Smooth muscle cell (in vitro differentiated cells): Measurements from ENCODE around the gene SLC7A9. TPM values are rescaled to one million over a fixed set of nuclear protein-coding genes. Genes with fewer than 3 reads are reported as not detected.

Source experiments
- DNase-seq: peaks from one replicate; lab custom pipeline; 2025; ENCODE audit not compliant: unreplicated experiment; lab: John Stamatoyannopoulos, UW
- H2AFZ ChIP-seq: fragments of 200-600 bp; sonication (generic); 2 replicates; pipeline ENCODE4 v1.6.0; 2016; ENCODE audit warnings: antibody characterized with exemption, low read depth, mild to moderate bottlenecking
- H3F3A ChIP-seq: fragments of 200-600 bp; sonication (generic); 2 replicates; pipeline ENCODE4 v1.6.0; 2017; ENCODE audit warnings: antibody characterized with exemption, low read depth
- H3K27ac ChIP-seq: fragments of 200-600 bp; sonication (generic); 2 replicates; pipeline ENCODE4 v1.5.1; 2016; ENCODE audit warnings: low read depth, mild to moderate bottlenecking
- H3K27me3 ChIP-seq: fragments of 200-600 bp; sonication (generic); 2 replicates; pipeline ENCODE4 v1.6.1; 2016; ENCODE audit warnings: low read depth, mild to moderate bottlenecking
- H3K36me3 ChIP-seq: fragments of 200-600 bp; sonication (generic); 2 replicates; pipeline ENCODE4 v1.5.1; 2016; ENCODE audit warnings: low read depth
- H3K4me1 ChIP-seq: fragments of 200-600 bp; sonication (generic); 2 replicates; pipeline ENCODE4 v1.5.1; 2016; ENCODE audit warnings: low read depth
- H3K4me2 ChIP-seq: fragments of 200-600 bp; sonication (generic); 2 replicates; pipeline ENCODE4 v1.6.0; 2016; ENCODE audit warnings: mild to moderate bottlenecking
- H3K4me3 ChIP-seq: fragments of 200-600 bp; sonication (generic); 2 replicates; pipeline ENCODE4 v1.5.1; 2016; ENCODE audit warnings: mild to moderate bottlenecking
- H3K79me2 ChIP-seq: fragments of 200-600 bp; sonication (generic); 2 replicates; pipeline ENCODE4 v1.6.0; 2016; ENCODE audit warnings: low read depth, mild to moderate bottlenecking
- H3K9ac ChIP-seq: fragments of 200-600 bp; sonication (generic); 2 replicates; pipeline ENCODE4 v1.6.0; 2016; ENCODE audit warnings: low read depth
- H3K9me3 ChIP-seq: fragments of 200-600 bp; sonication (generic); replicated peaks from 2 replicates; pipeline ENCODE4 v1.5.1; 2016; ENCODE audit warnings: low read depth
- H4K20me1 ChIP-seq: fragments of 200-600 bp; sonication (generic); 2 replicates; pipeline ENCODE4 v1.6.0; 2016; ENCODE audit warnings: low read depth
- WGBS: methylation state at CpG from one replicate; pipeline ENCODE4 v1.1.7; 2016; ENCODE audit warnings: low lambda C conversion rate; 5-methylcytosine and 5-hydroxymethylcytosine counted together
- polyA plus RNA-seq: library from polyadenylated mRNA; unstranded; fragments of >200 nt; fragmentation: Nextera tagmentation; extraction: Ambion mirVana; gene quantifications from 2 replicates; pipeline ENCODE4 v1.2.1, GENCODE V29; 2016
- total RNA-seq: library from RNA; depleted of rRNA; stranded (reverse); fragments of >200 nt; gene quantifications from 2 replicates; pipeline ENCODE4 v1.2.3, GENCODE V29; 2014
- TF ChIP-seq, protein P1 (sequence below): fragments of 200-600 bp; sonication (generic); IDR thresholded peaks from 2 replicates; pipeline ENCODE4 v1.5.1; 2017; ENCODE audit warnings: borderline replicate concordance, mild to moderate bottlenecking, antibody characterized with exemption; ENCODE audit not compliant: insufficient read depth, poor library complexity, severe bottlenecking

Gene SLC7A9
- total and polyA plus RNA-seq, 2 experiments from 2014 or later = 0.21 TPM; not detected in 1

DNA sequence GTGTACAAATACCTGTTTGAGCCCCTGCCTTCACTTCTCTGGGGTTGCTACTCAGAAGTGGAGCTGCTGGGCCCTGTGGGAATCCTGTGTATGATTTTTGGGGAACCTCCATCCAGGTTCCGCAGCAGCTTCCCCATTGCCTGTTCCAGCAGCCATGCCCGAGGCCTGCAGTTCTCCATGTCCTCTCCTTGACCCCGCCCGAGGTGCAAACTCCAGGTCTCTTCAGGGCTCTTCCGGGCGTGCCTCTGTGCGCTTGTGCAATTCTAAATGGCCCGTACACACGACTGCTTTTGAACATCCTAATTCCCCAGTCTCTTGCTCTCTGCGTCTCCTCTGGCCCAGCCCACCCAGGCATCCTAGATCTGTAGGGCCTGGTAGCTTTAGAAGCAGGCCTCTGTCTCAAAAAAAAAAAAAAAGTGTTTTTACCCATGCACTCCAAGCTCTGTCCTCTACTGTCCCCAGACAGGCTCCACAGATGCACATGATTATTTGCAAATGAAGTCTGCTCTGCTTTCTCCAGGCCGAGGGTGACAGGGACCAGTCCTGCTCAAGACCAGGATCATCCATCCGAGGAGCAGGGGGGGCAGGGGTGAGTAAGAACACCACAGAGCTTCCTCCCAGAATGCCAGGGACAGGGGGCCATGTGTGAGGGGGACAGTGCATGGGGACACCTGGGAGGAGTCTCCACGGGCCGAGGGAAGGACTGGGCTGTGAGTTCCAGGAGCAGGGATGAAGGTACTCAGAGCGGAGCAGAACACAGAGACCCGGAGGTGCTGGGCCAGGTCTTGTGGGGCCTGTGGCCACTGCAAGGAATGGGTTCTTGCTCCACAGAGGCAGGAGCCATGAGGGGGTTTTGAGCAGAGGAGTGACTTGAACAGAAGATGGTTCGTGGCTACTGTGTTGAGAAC is 51.7 kb downstream of the SLC7A9 start:
- H3K4me1 ChIP-seq = no peaks in the 10 kb centered on the region
- H3K79me2 ChIP-seq = no peaks in the 10 kb centered on the region
- no peak for DNase-seq
- H3K4me3 ChIP-seq = no peak overlapping the region
- no peaks in the 10 kb centered on the region for H3K27me3 ChIP-seq
- H3K9ac ChIP-seq = no peak overlapping the region
- H3K9me3 ChIP-seq = no peaks in the 10 kb centered on the region
- WGBS = 88% methylated on average over 17 of the region's 17 CpGs
- H3F3A ChIP-seq = no peaks in the 10 kb centered on the region
- no peak overlapping the region for H2AFZ ChIP-seq
- no peak overlapping the region for H3K27ac ChIP-seq
- H3K4me2 ChIP-seq = no peak overlapping the region
- H4K20me1 ChIP-seq = no peaks in the 10 kb centered on the region
- H3K36me3 ChIP-seq = no peaks in the 10 kb centered on the region
- TF ChIP-seq, protein P1, sequence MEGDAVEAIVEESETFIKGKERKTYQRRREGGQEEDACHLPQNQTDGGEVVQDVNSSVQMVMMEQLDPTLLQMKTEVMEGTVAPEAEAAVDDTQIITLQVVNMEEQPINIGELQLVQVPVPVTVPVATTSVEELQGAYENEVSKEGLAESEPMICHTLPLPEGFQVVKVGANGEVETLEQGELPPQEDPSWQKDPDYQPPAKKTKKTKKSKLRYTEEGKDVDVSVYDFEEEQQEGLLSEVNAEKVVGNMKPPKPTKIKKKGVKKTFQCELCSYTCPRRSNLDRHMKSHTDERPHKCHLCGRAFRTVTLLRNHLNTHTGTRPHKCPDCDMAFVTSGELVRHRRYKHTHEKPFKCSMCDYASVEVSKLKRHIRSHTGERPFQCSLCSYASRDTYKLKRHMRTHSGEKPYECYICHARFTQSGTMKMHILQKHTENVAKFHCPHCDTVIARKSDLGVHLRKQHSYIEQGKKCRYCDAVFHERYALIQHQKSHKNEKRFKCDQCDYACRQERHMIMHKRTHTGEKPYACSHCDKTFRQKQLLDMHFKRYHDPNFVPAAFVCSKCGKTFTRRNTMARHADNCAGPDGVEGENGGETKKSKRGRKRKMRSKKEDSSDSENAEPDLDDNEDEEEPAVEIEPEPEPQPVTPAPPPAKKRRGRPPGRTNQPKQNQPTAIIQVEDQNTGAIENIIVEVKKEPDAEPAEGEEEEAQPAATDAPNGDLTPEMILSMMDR = no peak

DNA sequence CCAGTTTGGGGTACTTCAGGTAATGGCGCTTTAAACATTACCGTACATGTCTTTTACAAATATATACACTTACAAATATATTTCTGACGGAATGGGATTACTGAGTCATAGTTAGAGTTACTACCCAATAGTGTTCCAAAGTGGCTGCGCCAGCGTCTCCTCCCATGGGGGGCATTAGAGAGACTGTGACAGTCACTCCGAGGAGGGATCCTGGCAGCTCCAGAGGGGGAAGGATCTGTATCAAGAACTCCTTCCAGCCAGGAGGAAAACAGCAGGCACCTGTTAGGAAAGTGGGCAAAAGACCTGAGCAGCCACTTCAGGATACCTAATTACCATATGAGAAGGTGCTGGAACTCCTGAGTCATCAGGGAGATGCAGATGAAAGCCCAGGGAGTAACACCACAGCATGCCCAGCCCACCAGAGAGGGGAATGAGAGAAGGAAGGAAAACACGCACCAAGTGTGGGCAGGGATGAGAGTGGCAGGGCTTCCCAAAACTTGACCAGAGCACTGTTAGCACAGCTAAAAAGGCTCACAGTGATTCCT is 52.9 kb downstream of the SLC7A9 start:
- Histone ChIP-seq H2AFZ (no peak overlapping the region), H3K9me3 (no peaks in the 10 kb centered on the region), H3K27me3 (no peaks in the 10 kb centered on the region), H3K27ac (no peak overlapping the region), H3K9ac (no peak overlapping the region), H3K36me3 (no peaks in the 10 kb centered on the region), H3K79me2 (no peaks in the 10 kb centered on the region), H3K4me3 (no peak overlapping the region), H3K4me2 (no peak overlapping the region), H3K4me1 (no peaks in the 10 kb centered on the region), H3F3A (no peaks in the 10 kb centered on the region), H4K20me1 (no peaks in the 10 kb centered on the region)
- WGBS = 60% methylated on average over 7 of the region's 7 CpGs
- no peak for DNase-seq
- TF ChIP-seq, protein P1 = no peak

DNA sequence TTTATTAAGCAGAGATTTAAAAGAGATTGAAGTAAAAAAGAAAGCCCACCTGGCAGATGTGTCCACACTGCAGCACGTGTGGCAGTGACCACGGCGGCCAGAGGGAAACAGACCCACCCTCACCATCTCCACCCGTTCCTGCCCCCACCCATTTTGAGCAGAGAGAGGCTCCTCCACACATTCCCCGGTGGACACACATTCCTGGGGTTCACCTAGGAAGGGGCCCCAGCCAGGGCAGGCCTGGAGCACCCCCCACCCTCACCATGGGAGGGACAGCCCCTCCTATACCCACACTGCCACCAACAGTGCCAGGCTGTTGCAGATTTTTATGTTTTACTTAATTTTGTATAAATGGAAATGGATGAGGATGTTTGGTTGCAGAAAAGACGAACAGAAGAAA is 54.9 kb downstream of the SLC7A9 start:
- no peak for DNase-seq
- Histone ChIP-seq H3K27ac (no peak overlapping the region), H3K4me2 (no peak overlapping the region), H4K20me1 (no peaks in the 10 kb centered on the region), H3K27me3 (no peaks in the 10 kb centered on the region), H3K36me3 (no peaks in the 10 kb centered on the region), H3K79me2 (no peaks in the 10 kb centered on the region), H3K4me3 (no peak overlapping the region), H3K4me1 (no peaks in the 10 kb centered on the region), H2AFZ (no peak overlapping the region), H3K9me3 (no peaks in the 10 kb centered on the region), H3K9ac (no peak overlapping the region), H3F3A (no peaks in the 10 kb centered on the region)
- 95% methylated on average over 6 of the region's 6 CpGs for WGBS
- TF ChIP-seq, protein P1 = no peak
